Stomach (tissue), 9 donors: Measurements from ENCODE around the gene SERTAD2. TPM values are rescaled to one million over a fixed set of nuclear protein-coding genes. Genes with fewer than 3 reads are reported as not detected.

Experiments used
- DNase-seq, 2 donors: peaks; one replicate each; pipeline versions ENCODE4 v3.0.0 to v3.0.0-alpha.2; 2013 to 2019
- H3K27ac ChIP-seq, 5 donors: fragments of 200-600 bp in 4 of 5; sonication (generic) in 4 of 5; one replicate each; pipeline ENCODE4 v1.5.1; 2013 to 2019; ENCODE audit warnings: mild to moderate bottlenecking in 1 of 5, moderate library complexity in 1 of 5
- H3K27me3 ChIP-seq, 3 donors: fragments of 200-600 bp; sonication (generic); one replicate each; pipeline ENCODE4 v1.5.1; 2017 to 2019; ENCODE audit warnings: mixed run types in 1 of 3
- H3K36me3 ChIP-seq, 4 donors: fragments of 200-600 bp; sonication (generic); 1 replicate in 3 of 4; 2 replicates in 1 of 4; pipeline ENCODE4 v1.5.1; 2016 to 2019
- H3K4me1 ChIP-seq, 4 donors: fragments of 200-600 bp; sonication (generic); one replicate each; pipeline ENCODE4 v1.5.1; 2016 to 2019
- H3K4me3 ChIP-seq, 4 donors: fragments of 200-600 bp; sonication (generic) in 3 of 4; one replicate each; pipeline ENCODE4 v1.5.1; 2016 to 2019; ENCODE audit warnings: mild to moderate bottlenecking in 1 of 4
- H3K9me3 ChIP-seq, 4 donors: fragments of 200-600 bp; sonication (generic); one replicate each; pipeline ENCODE4 v1.5.1; 2016 to 2019
- CTCF ChIP-seq, 7 experiments: fragments of 450-650 bp in 4 of 7; fragments of 200-600 bp in 3 of 7; sonication (generic) in 3 of 7; IDR thresholded peaks; one replicate each; pipeline ENCODE4 v1.5.1; 2016 to 2019; ENCODE audit warnings: antibody characterized with exemption in 7 of 7, control low read depth in 2 of 7, mild to moderate bottlenecking in 1 of 7
- EP300 ChIP-seq: sonication (generic); formaldehyde crosslinking; IDR thresholded peaks from one replicate; pipeline ENCODE4 v1.6.1; 2017; ENCODE audit warnings: antibody characterized with exemption
- POLR2A ChIP-seq, 4 donors: fragments of 450-650 bp; IDR thresholded peaks; one replicate each; pipeline ENCODE4 v1.6.1; 2016; ENCODE audit warnings: antibody characterized with exemption in 4 of 4, control low read depth in 2 of 4, mild to moderate bottlenecking in 1 of 4, moderate library complexity in 1 of 4
- POLR2AphosphoS5 ChIP-seq, 3 donors: sonication (generic); formaldehyde crosslinking; IDR thresholded peaks; one replicate each; pipeline ENCODE4 v1.6.1; 2016; ENCODE audit warnings: antibody characterized with exemption in 3 of 3
- WGBS, 5 donors: extraction: QIAGEN DNeasy Blood & Tissue Kit in 3 of 5; methylation state at CpG; one replicate each; pipeline versions ENCODE4 v1.1.5 to v1.1.7; 2013 to 2018; 5-methylcytosine and 5-hydroxymethylcytosine counted together
- intact Hi-C: fragments of 100-400 bp; cut with DNase I; formaldehyde crosslinking; loops from one replicate; pipeline ENCODE4 v1.15.1; 2023; ENCODE audit warnings: low total_unique reads
- polyA plus RNA-seq, 3 donors: library from polyadenylated mRNA; stranded (reverse); fragments of 200-250 nt; gene quantifications; one replicate each; pipeline ENCODE4 v1.2.3, GENCODE V29; 2013
- total RNA-seq, 5 donors: library from RNA; depleted of rRNA; stranded (reverse); fragments of >200 nt; gene quantifications; one replicate each; pipeline versions ENCODE4 v1.1.0 to v1.2.3, GENCODE V29; 2014 to 2016
- donor health status: healthy with polysubstance abuse.
- donor health status: Bipolar disorder and iron deficiency.
- donor health status: healthy.

Gene SERTAD2
- total and polyA plus RNA-seq, 8 donors: 2.0 to 11.9 (median 6.4) TPM

- TF ChIP-seq CTCF (IDR thresholded peaks at IDR 0.05) (no peak), POLR2A (IDR thresholded peaks at IDR 0.05) (no peak)
- no peaks in the 10 kb centered on the region for H3K27me3 ChIP-seq
- DNase-seq: peak in 1 of 2 donors; percentile 25
- H3K36me3 ChIP-seq: no peaks in the 10 kb centered on the region
- H3K9me3 ChIP-seq: no peaks in the 10 kb centered on the region
- intact Hi-C loops: no loop called here
- H3K4me3 ChIP-seq: no peak overlapping the region
- no peak overlapping the region for H3K27ac ChIP-seq
- H3K4me1 ChIP-seq: peaks cover 0 to 3% (median 0%) of the 10 kb centered on the region in 4 donors
- 54 to 89% (median 70%) methylated on average over 1 of the region's 1 CpG for WGBS, 5 donors
These were observed 42.1 kb upstream of the SERTAD2 start for GRCh38 chr2:64695721-64696261.

- intact Hi-C loops: no loop called here
- no peak for DNase-seq
- no peaks in the 10 kb centered on the region for H3K4me1 ChIP-seq
- H3K4me3 ChIP-seq: no peak overlapping the region
- no peak for TF ChIP-seq EP300
- no peak for TF ChIP-seq CTCF (IDR thresholded peaks at IDR 0.05)
- TF ChIP-seq POLR2A (IDR thresholded peaks at IDR 0.05): no peak
- TF ChIP-seq POLR2AphosphoS5 (IDR thresholded peaks at IDR 0.05): no peak
- no peaks in the 10 kb centered on the region for H3K36me3 ChIP-seq
- H3K27ac ChIP-seq: no peak overlapping the region
- H3K27me3 ChIP-seq: no peaks in the 10 kb centered on the region
- 66 to 91% (median 72%) methylated on average over 4 of the region's 4 CpGs for WGBS, 5 donors
- no peaks in the 10 kb centered on the region for H3K9me3 ChIP-seq
These were observed 38.7 kb upstream of the SERTAD2 start for GRCh38 chr2:64692401-64692800.

GRCh38 chr2:64688909-64689308, 35.2 kb upstream of the SERTAD2 start:
- Histone ChIP-seq H3K27ac (no peak overlapping the region), H3K36me3 (no peaks in the 10 kb centered on the region), H3K9me3 (no peaks in the 10 kb centered on the region), H3K4me3 (no peak overlapping the region), H3K27me3 (no peaks in the 10 kb centered on the region), H3K4me1 (no peaks in the 10 kb centered on the region)
- intact Hi-C loops: no loop called here
- no peak for DNase-seq
- TF ChIP-seq EP300 (no peak), POLR2AphosphoS5 (IDR thresholded peaks at IDR 0.05) (no peak), CTCF (IDR thresholded peaks at IDR 0.05) (no peak), POLR2A (IDR thresholded peaks at IDR 0.05) (no peak)

- no peaks in the 10 kb centered on the region for H3K9me3 ChIP-seq
- TF ChIP-seq EP300 (no peak), POLR2AphosphoS5 (IDR thresholded peaks at IDR 0.05) (no peak), CTCF (IDR thresholded peaks at IDR 0.05) (no peak), POLR2A (IDR thresholded peaks at IDR 0.05) (no peak)
- WGBS, 5 donors: 92 to 96% (median 95%) methylated on average over 5 of the region's 5 CpGs
- DNase-seq: no peak
- H3K4me3 ChIP-seq: no peak overlapping the region
- H3K36me3 ChIP-seq: no peaks in the 10 kb centered on the region
- no peaks in the 10 kb centered on the region for H3K27me3 ChIP-seq
- intact Hi-C loops: no loop called here
- no peak overlapping the region for H3K27ac ChIP-seq
- peaks cover 0 to 3% (median 0%) of the 10 kb centered on the region in 4 donors for H3K4me1 ChIP-seq
These were observed 32.7 kb upstream of the SERTAD2 start for GRCh38 chr2:64686283-64686956.
